K562 (cell line): ENCODE data around the gene IL11. TPM values are rescaled to one million over a fixed set of nuclear protein-coding genes. Genes with fewer than 3 reads are reported as not detected.

ENCODE experiments used
- ATAC-seq: fragments of 200-7000 bp; cut with Tn5 transposase; 3 replicates; pipeline ENCODE4 v1.9.1; 2020; ENCODE audit warnings: moderate library complexity
- BruUV-seq: library from RNA; stranded (reverse); fragments of 400-500 nt; replicated peaks from 2 replicates; lab custom pipeline; 2021; lab: Mats Ljungman, UMichigan
- CTCF ChIA-PET: fragments of 300-600 bp; formaldehyde crosslinking; extraction: SDS; loops from one replicate; lab custom pipeline; 2021; ENCODE audit warnings: low intra/inter-chr PET ratio; lab: Yijun Ruan, JAX
- POLR2A ChIA-PET: fragments of 300-600, 350-650 bp; sonication (Branson Sonifier 250); formaldehyde crosslinking; extraction: SDS; loops from one replicate; lab custom pipeline; 2021; ENCODE audit warnings: antibody characterized with exemption, inconsistent platforms; lab: Yijun Ruan, JAX
- DNase-seq, 4 experiments: peaks; one replicate each; pipeline versions ENCODE4 v3.0.0 to v3.0.0-alpha.2; 2011 to 2018; ENCODE audit warnings: low spot score in 3 of 4, mixed read lengths in 3 of 4; ENCODE audit errors: extremely low read depth in 1 of 4
- FAIRE-seq: peaks from 2 replicates; lab custom pipeline; 2011; peaks lifted over from hg19 to GRCh38; lab: Jason Lieb, UNC
- H2AFZ ChIP-seq: 2 replicates; pipeline ENCODE4 v1.6.0; 2011; ENCODE audit warnings: low read depth, low read length, control low read depth, inconsistent platforms
- H3K27ac ChIP-seq: fragments of 200-600 bp; 3 replicates; pipeline ENCODE4 v1.8.0; 2011; ENCODE audit warnings: low read depth, mild to moderate bottlenecking, control low read depth, inconsistent platforms, low read length, moderate library complexity, mixed read lengths; ENCODE audit errors: extremely low read depth
- H3K27me3 ChIP-seq, 2 experiments: fragments of 300-600 bp in 1 of 2; 2 replicates in 1 of 2; 3 replicates in 1 of 2; pipeline versions ENCODE4 v1.6.0 to v1.8.0; 2011; ENCODE audit warnings: inconsistent platforms in 2 of 2, low read length in 2 of 2, mild to moderate bottlenecking in 1 of 2, mixed read lengths in 1 of 2, moderate library complexity in 1 of 2; ENCODE audit not compliant: control insufficient read depth in 2 of 2, insufficient read depth in 2 of 2
- H3K36me3 ChIP-seq: fragments of 300-600 bp; 3 replicates; pipeline ENCODE4 v1.8.0; 2011; ENCODE audit warnings: mild to moderate bottlenecking, low read length, inconsistent platforms; ENCODE audit not compliant: control insufficient read depth, insufficient read depth
- H3K4me1 ChIP-seq, 2 experiments: fragments of 200-600 bp in 1 of 2; replicated peaks in 1 of 2; 2 replicates in 1 of 2; 3 replicates in 1 of 2; pipeline versions ENCODE4 v1.5.1 to v1.8.0; 2011; ENCODE audit warnings: inconsistent platforms in 2 of 2, low read length in 2 of 2, mild to moderate bottlenecking in 1 of 2, mixed read lengths in 1 of 2, moderate library complexity in 1 of 2; ENCODE audit not compliant: control insufficient read depth in 2 of 2, insufficient read depth in 2 of 2
- H3K4me2 ChIP-seq: 2 replicates; pipeline ENCODE4 v1.6.1; 2011; ENCODE audit warnings: low read length, control low read depth, inconsistent platforms, mixed read lengths; ENCODE audit not compliant: insufficient read depth
- H3K4me3 ChIP-seq: fragments of 200-600 bp; sonication (generic), shearing (Covaris generic); 2 replicates; pipeline ENCODE4 v1.5.1; 2016; ENCODE audit warnings: control low read depth, inconsistent platforms
- H3K79me2 ChIP-seq: fragments of 200-600 bp; 3 replicates; pipeline ENCODE4 v1.8.0; 2011; ENCODE audit warnings: low read length, inconsistent platforms; ENCODE audit not compliant: control insufficient read depth, insufficient read depth
- H3K9ac ChIP-seq, 2 experiments: 2 replicates each; pipeline versions ENCODE4 v1.6.0 to v1.6.1; 2011; ENCODE audit warnings: low read depth in 2 of 2, low read length in 2 of 2, control low read depth in 1 of 2, inconsistent platforms in 1 of 2, mild to moderate bottlenecking in 1 of 2, mixed read lengths in 1 of 2; ENCODE audit not compliant: insufficient read depth in 1 of 2
- H3K9me1 ChIP-seq: one replicate; pipeline ENCODE4 v1.6.0; 2011; ENCODE audit warnings: inconsistent platforms, mild to moderate bottlenecking, low read length, moderate library complexity; ENCODE audit not compliant: control insufficient read depth, insufficient read depth
- H3K9me3 ChIP-seq: replicated peaks from 2 replicates; pipeline ENCODE4 v1.5.1; 2011; ENCODE audit warnings: low read depth, low read length, inconsistent platforms; ENCODE audit not compliant: control insufficient read depth, insufficient read depth
- H4K20me1 ChIP-seq: replicated peaks from 2 replicates; pipeline ENCODE4 v1.6.1; 2011; ENCODE audit warnings: low read length, inconsistent platforms, mixed read lengths; ENCODE audit not compliant: control insufficient read depth, insufficient read depth
- ARID1B ChIP-seq: fragments of 450-650 bp; IDR thresholded peaks from 2 replicates; pipeline ENCODE4 v1.6.1; 2016; ENCODE audit warnings: antibody characterized with exemption, mild to moderate bottlenecking, inconsistent platforms
- CXXC5 ChIP-seq: fragments of 250-450 bp; sonication (Bioruptor Pico); IDR thresholded peaks from 2 replicates; pipeline ENCODE4 v1.8.0; 2022; ENCODE audit warnings: inconsistent platforms, mild to moderate bottlenecking, moderate library complexity
- E2F6 ChIP-seq, 2 experiments: IDR thresholded peaks; 2 replicates each; pipeline ENCODE4 v1.6.1; 2011; ENCODE audit warnings: borderline replicate concordance in 1 of 2, control low read depth in 1 of 2, low read depth in 1 of 2, low read length in 1 of 2, mild to moderate bottlenecking in 1 of 2, mixed read lengths in 1 of 2, moderate library complexity in 1 of 2; ENCODE audit not compliant: insufficient read depth in 1 of 2, insufficient read length in 1 of 2, poor library complexity in 1 of 2, severe bottlenecking in 1 of 2; ENCODE audit errors: extremely low read depth in 1 of 2
- ELF2 ChIP-seq: fragments of 250-450 bp; sonication (Bioruptor Pico); IDR thresholded peaks from 2 replicates; pipeline ENCODE4 v1.5.0; 2021; ENCODE audit warnings: mild to moderate bottlenecking
- JUN ChIP-seq, 2 experiments: sonication (generic) in 1 of 2; formaldehyde crosslinking in 1 of 2; IDR thresholded peaks; 2 replicates each; pipeline versions ENCODE4 v1.6.1 to v1.8.0; 2012 to 2022; ENCODE audit warnings: borderline replicate concordance in 2 of 2, mild to moderate bottlenecking in 2 of 2, improper control_type of control experiment in 1 of 2, low read depth in 1 of 2, low read length in 1 of 2, missing genetic modification reagents in 1 of 2
- NCOR1 ChIP-seq: fragments of 450-650 bp; IDR thresholded peaks from 2 replicates; pipeline ENCODE4 v1.6.1; 2016; ENCODE audit warnings: mild to moderate bottlenecking, moderate library complexity
- NKRF ChIP-seq: fragments of 450-650 bp; IDR thresholded peaks from 2 replicates; pipeline ENCODE4 v1.6.1; 2016; ENCODE audit warnings: borderline replicate concordance
- NR2C2 ChIP-seq, 2 experiments: fragments of 200-800 bp in 1 of 2; sonication (Bioruptor generic) in 1 of 2; sonication (generic) in 1 of 2; formaldehyde crosslinking in 1 of 2; IDR thresholded peaks; 2 replicates each; pipeline versions ENCODE4 v1.6.1 to v1.8.0; 2016 to 2022; ENCODE audit warnings: mild to moderate bottlenecking in 1 of 2, missing compliant biosample characterization in 1 of 2, missing genetic modification characterization in 1 of 2, missing genetic modification reagents in 1 of 2
- ZFP1 ChIP-seq: fragments of 450-650 bp; formaldehyde crosslinking; IDR thresholded peaks from 2 replicates; pipeline ENCODE4 v1.4.0; 2020; ENCODE audit warnings: mild to moderate bottlenecking, mixed read lengths
- ZFX ChIP-seq: sonication (generic); formaldehyde crosslinking; IDR thresholded peaks from 2 replicates; pipeline ENCODE4 v1.8.0; 2022; ENCODE audit warnings: mild to moderate bottlenecking, missing genetic modification reagents, moderate library complexity
- ZNF707 ChIP-seq: fragments of 250-450 bp; sonication (Bioruptor Pico); conservative IDR thresholded peaks from 2 replicates; pipeline ENCODE4 v1.8.0; 2022; ENCODE audit warnings: inconsistent platforms, mild to moderate bottlenecking, moderate library complexity
- WGBS: fragments of 100-300 bp; shearing (Covaris generic); methylation state at CpG from one replicate; pipeline ENCODE4 v1.1.6; 2016; ENCODE audit warnings: low coverage, mixed read lengths; ENCODE audit not compliant: insufficient coverage; ENCODE audit errors: missing lambda C conversion rate; 5-methylcytosine and 5-hydroxymethylcytosine counted together
- in situ Hi-C: fragments of 300-500 bp; cut with MboI; formaldehyde crosslinking; loops from 4 replicates; pipeline ENCODE4 v1.15.0; 2018; ENCODE audit warnings: inconsistent platforms, mixed read lengths
- intact Hi-C: fragments of 100-400 bp; cut with micrococcal nuclease; formaldehyde crosslinking; loops from 2 replicates; pipeline ENCODE4 v1.14.2; 2022
- polyA plus RNA-seq, 8 experiments: library from polyadenylated mRNA; depleted of rRNA in 4 of 8; stranded (reverse) in 5 of 8; unstranded in 3 of 8; fragments of >200 nt; fragmentation: Nextera tagmentation in 2 of 8; fragmentation: Illumina TruSeq in 1 of 8; extraction: Ambion mirVana in 2 of 8; extraction: Trizol in 1 of 8; gene quantifications; 2 replicates each; pipeline versions ENCODE4 v1.2.1 to v1.2.3, GENCODE V29; 2011 to 2014; ENCODE audit warnings: inconsistent platforms in 1 of 8, missing spikeins in 1 of 8
- total RNA-seq, 7 experiments: library from RNA; depleted of rRNA in 6 of 7; stranded (reverse); fragments of >200 nt in 6 of 7; fragmentation: Illumina TruSeq in 2 of 7; extraction: Trizol in 2 of 7; gene quantifications; 2 replicates each; pipeline versions ENCODE4 v1.2.1 to v1.2.3, GENCODE V29; 2011 to 2021; ENCODE audit warnings: low replicate concordance in 1 of 7
- TF ChIP-seq, protein P1 (sequence below): fragments of 250-450 bp; sonication (Bioruptor Pico); IDR thresholded peaks from 2 replicates; pipeline ENCODE4 v1.9.0; 2021; ENCODE audit warnings: mild to moderate bottlenecking
- TF ChIP-seq, protein P2 (sequence below): sonication (generic); formaldehyde crosslinking; IDR thresholded peaks from 2 replicates; pipeline ENCODE4 v1.8.0; 2022; ENCODE audit warnings: mild to moderate bottlenecking, missing genetic modification reagents

The IL11 gene
- total and polyA plus RNA-seq, 9 of the 15 experiments (the other 6 are each of a cell fraction or from before 2014, with no cell fraction given): 0.04 to 0.42 (median 0.06) TPM; not detected in 6

- intact Hi-C loops: no loop called here
- TSS peak; percentile 34 for BruUV-seq
- no peak for TF ChIP-seq NCOR1
- TF ChIP-seq ELF2 (CRISPR knock-in tag): no peak
- no peak for TF ChIP-seq ZFP1 (CRISPR knock-in tag)
- TF ChIP-seq ZNF707: no peak
- TF ChIP-seq, protein P1, sequence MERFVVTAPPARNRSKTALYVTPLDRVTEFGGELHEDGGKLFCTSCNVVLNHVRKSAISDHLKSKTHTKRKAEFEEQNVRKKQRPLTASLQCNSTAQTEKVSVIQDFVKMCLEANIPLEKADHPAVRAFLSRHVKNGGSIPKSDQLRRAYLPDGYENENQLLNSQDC (CRISPR knock-in tag): no peak
- no peak for TF ChIP-seq ARID1B
- TF ChIP-seq JUN (IDR thresholded peaks at IDR 0.05; ENCODE audit: borderline replicate concordance, low read depth, low read length): no peak
- peak; percentile 41; the same call in 1 of the 2 replicates for TF ChIP-seq JUN (CRISPR knock-in tag; IDR thresholded peaks at IDR 0.05; ENCODE audit: borderline replicate concordance)
- 0 out of 2 replicates have a peak, but pooled peaks have one; percentile 4 for TF ChIP-seq NKRF
- TF ChIP-seq, protein P2, sequence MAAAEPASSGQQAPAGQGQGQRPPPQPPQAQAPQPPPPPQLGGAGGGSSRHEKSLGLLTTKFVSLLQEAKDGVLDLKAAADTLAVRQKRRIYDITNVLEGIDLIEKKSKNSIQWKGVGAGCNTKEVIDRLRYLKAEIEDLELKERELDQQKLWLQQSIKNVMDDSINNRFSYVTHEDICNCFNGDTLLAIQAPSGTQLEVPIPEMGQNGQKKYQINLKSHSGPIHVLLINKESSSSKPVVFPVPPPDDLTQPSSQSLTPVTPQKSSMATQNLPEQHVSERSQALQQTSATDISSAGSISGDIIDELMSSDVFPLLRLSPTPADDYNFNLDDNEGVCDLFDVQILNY: no peak
- TF ChIP-seq ZFX (CRISPR knock-in tag): no peak
- TF ChIP-seq E2F6 (IDR thresholded peaks at IDR 0.05; ENCODE audit: borderline replicate concordance in 1 of 2, extremely low read depth in 1 of 2, insufficient read depth in 1 of 2, insufficient read length in 1 of 2, low read depth in 1 of 2, low read length in 1 of 2, poor library complexity in 1 of 2, severe bottlenecking in 1 of 2): peak in 1 of 2 experiments; percentile 58
- TF ChIP-seq CXXC5: no peak
- TF ChIP-seq NR2C2 (CRISPR knock-in tag; IDR thresholded peaks at IDR 0.05): no peak
- peak; percentile 20; the same call in 1 of the 2 replicates for TF ChIP-seq NR2C2 (tag; IDR thresholded peaks at IDR 0.05)
Observed at GRCh38 chr19:55341595-55342531, 28.4 kb downstream of the IL11 start.

More at GRCh38 chr19:55341595-55342531, 28.4 kb downstream of the IL11 start:
- Histone ChIP-seq H3K4me2 (peak overlapping the region; percentile 82), H3K4me3 (peak overlapping the region; percentile 92), H2AFZ (no peak overlapping the region), H3K4me1 (peaks cover 7 to 72% of the 10 kb centered on the region in 2 experiments; a peak in 4 of 5 replicates), H3K27me3 (no peaks in the 10 kb centered on the region), H3K9me1 (no peaks in the 10 kb centered on the region), H3K9me3 (no peaks in the 10 kb centered on the region), H4K20me1 (0 out of 2 replicates have a peak, but pooled peaks cover 6% of the 10 kb centered on the region), H3K27ac (peak overlapping the region; percentile 97), H3K79me2 (peaks cover 24% of the 10 kb centered on the region), H3K36me3 (peaks cover 47% of the 10 kb centered on the region; the same call in 2 of the 3 replicates), H3K9ac (peak overlapping the region; percentile 55 to 91)
- ChIA-PET POLR2A (interaction anchor here (1.4 kb wide), 3 partner anchors 8 to 42 kb away, joined by 4 to 11 read pairs (median 6); partner anchors contain the start of gene TMEM238), CTCF (no interaction called here)
- no peak for FAIRE-seq
- in situ Hi-C loops: no loop called here
- peak in 2 of 4 experiments; percentile 37 to 48 for DNase-seq
- WGBS: 54% methylated on average over 18 of the region's 50 CpGs
- no peak for ATAC-seq
